Measurements from ENCODE around the gene KCNQ1OT1.

DNA sequence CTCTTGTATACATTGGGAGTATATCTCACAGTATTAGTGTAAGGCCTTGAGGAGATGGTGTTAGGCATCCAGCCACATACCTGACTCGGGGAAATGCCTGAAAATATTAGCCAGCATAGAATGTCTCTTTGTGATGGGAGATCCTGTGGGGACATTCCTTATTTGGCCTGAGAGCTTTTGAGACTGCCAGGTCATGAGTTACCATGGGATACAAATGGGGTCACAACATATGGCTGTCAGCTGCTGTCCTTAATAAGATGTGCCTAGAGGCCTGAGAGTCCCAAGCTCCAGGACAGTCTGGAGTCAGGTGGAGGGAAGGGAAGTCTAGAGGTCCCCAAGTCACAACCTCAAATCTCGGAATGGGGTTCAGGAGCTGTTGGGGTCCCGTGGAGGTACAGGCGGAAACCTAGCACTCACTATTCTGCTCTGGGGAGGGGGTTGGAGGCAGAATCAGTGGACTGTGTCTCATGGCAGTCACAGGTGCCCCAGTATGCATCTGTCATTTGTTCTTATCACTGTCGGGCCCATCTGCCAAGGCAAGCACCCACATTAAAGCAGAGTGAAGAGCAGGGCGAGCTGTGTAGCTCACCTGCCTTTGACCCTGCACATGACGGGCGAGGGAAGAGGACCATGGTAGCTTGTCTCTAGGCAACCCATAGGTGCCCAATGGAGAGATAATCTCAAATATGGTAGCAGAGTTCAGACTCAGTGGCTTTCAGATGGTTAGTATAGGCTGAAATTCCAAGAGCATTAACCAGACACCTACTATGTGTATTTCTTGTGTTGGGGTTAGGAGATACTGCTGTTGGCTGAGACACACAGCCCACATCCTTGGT, 29.9 kb downstream of the KCNQ1OT1 start:
- no peak for TF ChIP-seq EZH2 (IDR thresholded peaks at IDR 0.05; ENCODE audit: borderline replicate concordance, low read length)
- TF ChIP-seq, protein P1, sequence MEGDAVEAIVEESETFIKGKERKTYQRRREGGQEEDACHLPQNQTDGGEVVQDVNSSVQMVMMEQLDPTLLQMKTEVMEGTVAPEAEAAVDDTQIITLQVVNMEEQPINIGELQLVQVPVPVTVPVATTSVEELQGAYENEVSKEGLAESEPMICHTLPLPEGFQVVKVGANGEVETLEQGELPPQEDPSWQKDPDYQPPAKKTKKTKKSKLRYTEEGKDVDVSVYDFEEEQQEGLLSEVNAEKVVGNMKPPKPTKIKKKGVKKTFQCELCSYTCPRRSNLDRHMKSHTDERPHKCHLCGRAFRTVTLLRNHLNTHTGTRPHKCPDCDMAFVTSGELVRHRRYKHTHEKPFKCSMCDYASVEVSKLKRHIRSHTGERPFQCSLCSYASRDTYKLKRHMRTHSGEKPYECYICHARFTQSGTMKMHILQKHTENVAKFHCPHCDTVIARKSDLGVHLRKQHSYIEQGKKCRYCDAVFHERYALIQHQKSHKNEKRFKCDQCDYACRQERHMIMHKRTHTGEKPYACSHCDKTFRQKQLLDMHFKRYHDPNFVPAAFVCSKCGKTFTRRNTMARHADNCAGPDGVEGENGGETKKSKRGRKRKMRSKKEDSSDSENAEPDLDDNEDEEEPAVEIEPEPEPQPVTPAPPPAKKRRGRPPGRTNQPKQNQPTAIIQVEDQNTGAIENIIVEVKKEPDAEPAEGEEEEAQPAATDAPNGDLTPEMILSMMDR (IDR thresholded peaks at IDR 0.05; ENCODE audit: low read length), result no peak

All from OCI-LY1 (cell line).